ENCODE results near the gene SLC25A46. TPM values are rescaled to one million over a fixed set of nuclear protein-coding genes. Genes with fewer than 3 reads are reported as not detected.

The SLC25A46 gene
- total and polyA plus RNA-seq, 2 of the 8 experiments (the other 6 are each of a cell fraction or from before 2014, with no cell fraction given), result 10.6 to 21.7 TPM

- H2BK120ac ChIP-seq (replicated peaks; ENCODE audit: low read depth, low read length), result no peak overlapping the region
- no peaks in the 10 kb centered on the region for H3K23me2 ChIP-seq (ENCODE audit: low read depth, low read length)
- no peaks in the 10 kb centered on the region for H3K79me2 ChIP-seq (ENCODE audit: control insufficient read depth in 1 of 2, insufficient read depth in 2 of 2, low read length in 2 of 2)
- ChIA-PET CTCF (ENCODE audit: partially characterized antibody) (no interaction called here), POLR2A (ENCODE audit: partially characterized antibody) (no interaction called here)
- H3K14ac ChIP-seq (ENCODE audit: insufficient read length), result no peak overlapping the region
- no peak overlapping the region for H3K18ac ChIP-seq (ENCODE audit: extremely low read depth, low read length)
- H2AFZ ChIP-seq (ENCODE audit: low read length), result no peak overlapping the region
- H2BK12ac ChIP-seq (ENCODE audit: low read depth, low read length), result no peak overlapping the region
- no peak overlapping the region for H3K4ac ChIP-seq (replicated peaks; ENCODE audit: insufficient read length, low read depth, low read length)
- H2BK5ac ChIP-seq (ENCODE audit: low read depth, low read length), result no peak overlapping the region
- H3K9me3 ChIP-seq (ENCODE audit: insufficient read depth in 2 of 2, low read depth in 1 of 2, low read length in 1 of 2), result no peaks in the 10 kb centered on the region
- TF ChIP-seq KDM1A (IDR thresholded peaks at IDR 0.05; ENCODE audit: borderline replicate concordance, low read length) (no peak), RXRA (IDR thresholded peaks at IDR 0.05; ENCODE audit: insufficient read depth, low read depth, low read length) (no peak), EGR1 (IDR thresholded peaks at IDR 0.05; ENCODE audit: borderline replicate concordance, low read depth, low read length) (no peak), CTCF (IDR thresholded peaks at IDR 0.05; ENCODE audit: control extremely low read depth in 1 of 3, insufficient read depth in 1 of 3, low read depth in 1 of 3, low read length in 3 of 3) (no peak), SP1 (IDR thresholded peaks at IDR 0.05; ENCODE audit: low read depth, low read length) (no peak), GABPA (IDR thresholded peaks at IDR 0.05; ENCODE audit: borderline replicate concordance, insufficient read depth, low read length) (no peak), SUZ12 (IDR thresholded peaks at IDR 0.05; ENCODE audit: low read length) (no peak)
- H2BK15ac ChIP-seq (ENCODE audit: low read length), result no peak overlapping the region
- no peak overlapping the region for H4K8ac ChIP-seq (ENCODE audit: extremely low read depth, insufficient read depth, low read length)
- no peak overlapping the region for H4K5ac ChIP-seq (ENCODE audit: insufficient read length, low read depth, low read length)
- no peaks in the 10 kb centered on the region for H4K20me1 ChIP-seq (replicated peaks in 1 of 2; ENCODE audit: control insufficient read depth in 1 of 2, insufficient read depth in 2 of 2, low read length in 2 of 2)
- H3K4me1 ChIP-seq (replicated peaks in 1 of 4; ENCODE audit: control insufficient read depth in 3 of 4, insufficient read depth in 4 of 4, low read length in 3 of 4), result no peaks in the 10 kb centered on the region
- H3K27me3 ChIP-seq (replicated peaks in 1 of 4; ENCODE audit: control insufficient read depth in 3 of 4, extremely low read depth in 1 of 4, insufficient read depth in 3 of 4, low read length in 3 of 4), result no peaks in the 10 kb centered on the region
- H3K9ac ChIP-seq (replicated peaks in 1 of 4; ENCODE audit: extremely low read depth in 1 of 4, low read depth in 3 of 4, low read length in 3 of 4), result no peak overlapping the region
- no peak overlapping the region for H2BK20ac ChIP-seq (ENCODE audit: low read length)
- H3K56ac ChIP-seq (replicated peaks; ENCODE audit: insufficient read length, low read depth, low read length), result no peak overlapping the region
- DNase-seq (ENCODE audit: low read depth in 1 of 2, low spot score in 2 of 2) (no peak), FAIRE-seq (no peak)
- H3K4me2 ChIP-seq (ENCODE audit: insufficient read depth in 1 of 2, low read depth in 2 of 2, low read length in 2 of 2), result no peak overlapping the region
- H3K27ac ChIP-seq (ENCODE audit: low read depth, low read length), result no peak overlapping the region
- no peak overlapping the region for H4K91ac ChIP-seq (replicated peaks; ENCODE audit: insufficient read length, low read length)
- H2AK5ac ChIP-seq (ENCODE audit: low read depth, low read length), result no peak overlapping the region
- no peak overlapping the region for H3K23ac ChIP-seq (ENCODE audit: insufficient read length)
- H3K79me1 ChIP-seq (ENCODE audit: low read depth, low read length), result no peaks in the 10 kb centered on the region
- H3K4me3 ChIP-seq (ENCODE audit: extremely low read depth in 1 of 4, insufficient read depth in 2 of 4, low read depth in 3 of 4, low read length in 4 of 4), result no peak overlapping the region
- H3K36me3 ChIP-seq (ENCODE audit: control insufficient read depth in 2 of 4, insufficient read depth in 4 of 4, low read length in 3 of 4), result no peaks in the 10 kb centered on the region
Measured at GRCh38 chr5:110784901-110785300, 46.1 kb downstream of the SLC25A46 start.
